HG02938 (cell line): ENCODE measurements around the gene GPSM1.

Experiments
- ATAC-seq: cut with Tn5 transposase; IDR thresholded peaks from one replicate; pipeline ENCODE4 v1.9.1; 2021; ENCODE audit warnings: mild to moderate bottlenecking, moderate library complexity; ENCODE audit not compliant: unreplicated experiment

The GPSM1 gene

GRCh38 chr9:136372561-136373299, 45.4 kb downstream of the GPSM1 start:
- ATAC-seq: no peak

GRCh38 chr9:136373300-136374182, 46.2 kb downstream of the GPSM1 start, which contains the start of gene CARD9:
TSS of gene CARD9 (minus strand) at chr9:136373669. CDS start at chr9:136372078, 1,591 bp downstream.
- no peak for ATAC-seq

- ATAC-seq: no peak
These were observed 46.8 kb downstream of the GPSM1 start for GRCh38 chr9:136374183-136374575.

GRCh38 chr9:136375096-136375495, 47.8 kb downstream of the GPSM1 start:
- no peak for ATAC-seq

GRCh38 chr9:136376457-136376856, 49.1 kb downstream of the GPSM1 start:
- no peak for ATAC-seq

- no peak for ATAC-seq
These were observed 50.2 kb downstream of the GPSM1 start for GRCh38 chr9:136377341-136378169.

GRCh38 chr9:136378170-136379002, 51.0 kb downstream of the GPSM1 start:
- no peak for ATAC-seq

- ATAC-seq: no peak
These were observed 51.6 kb downstream of the GPSM1 start for GRCh38 chr9:136379003-136379287.

GRCh38 chr9:136379401-136379800, 52.1 kb downstream of the GPSM1 start:
- no peak for ATAC-seq

- no peak for ATAC-seq
These were observed 52.6 kb downstream of the GPSM1 start for GRCh38 chr9:136379891-136380290.

GRCh38 chr9:136380381-136380780, 53.0 kb downstream of the GPSM1 start:
- no peak for ATAC-seq

GRCh38 chr9:136381311-136381710, 54.0 kb downstream of the GPSM1 start:
- no peak for ATAC-seq

- no peak for ATAC-seq
These were observed 54.7 kb downstream of the GPSM1 start for GRCh38 chr9:136381966-136382513.

- no peak for ATAC-seq
These were observed 56.1 kb downstream of the GPSM1 start for GRCh38 chr9:136383436-136383835.

GRCh38 chr9:136385015-136385414, 57.7 kb downstream of the GPSM1 start:
- no peak for ATAC-seq

GRCh38 chr9:136386018-136386417, 58.7 kb downstream of the GPSM1 start:
- ATAC-seq: no peak

GRCh38 chr9:136387217-136387616, 59.9 kb downstream of the GPSM1 start:
- no peak for ATAC-seq

GRCh38 chr9:136389396-136389795, 62.1 kb downstream of the GPSM1 start:
- no peak for ATAC-seq

- no peak for ATAC-seq
These were observed 64.6 kb downstream of the GPSM1 start for GRCh38 chr9:136391737-136392537.
